BJ (cell line): ENCODE data around the gene ERMN. TPM values are rescaled to one million over a fixed set of nuclear protein-coding genes. Genes with fewer than 3 reads are reported as not detected.

Experiments
- CTCF ChIA-PET: fragments of 350-600 bp; formaldehyde crosslinking; extraction: SDS; loops from one replicate; lab custom pipeline; 2021; ENCODE audit warnings: antibody characterized with exemption, inconsistent platforms; lab: Yijun Ruan, JAX
- POLR2A ChIA-PET: fragments of 300-600 bp; sonication (Branson Sonifier 250); formaldehyde crosslinking; extraction: SDS; loops from one replicate; lab custom pipeline; 2021; ENCODE audit warnings: antibody characterized with exemption; lab: Charles Lee
- DNase-seq: peaks from one replicate; pipeline ENCODE4 v3.0.0-alpha.2; 2011; ENCODE audit warnings: low read depth
- H3K27me3 ChIP-seq: 2 replicates; pipeline ENCODE4 v1.6.0; 2011; ENCODE audit warnings: low read length; ENCODE audit not compliant: control insufficient read depth, insufficient read depth
- H3K36me3 ChIP-seq: 2 replicates; pipeline ENCODE4 v1.5.1; 2011; ENCODE audit warnings: low read length; ENCODE audit not compliant: control insufficient read depth, insufficient read depth
- H3K4me3 ChIP-seq: 2 replicates; pipeline ENCODE4 v1.5.1; 2011; ENCODE audit warnings: low read depth, mild to moderate bottlenecking, control low read depth, low read length
- CTCF ChIP-seq: IDR thresholded peaks from 2 replicates; pipeline ENCODE4 v1.5.1; 2011; ENCODE audit warnings: low read depth, mild to moderate bottlenecking, control low read depth, inconsistent platforms, low read length, moderate library complexity; ENCODE audit not compliant: insufficient read depth
- polyA plus RNA-seq: library from polyadenylated mRNA; depleted of rRNA; stranded (reverse); fragments of >200 nt; gene quantifications from 2 replicates; pipeline ENCODE4 v1.2.3, GENCODE V29; 2011

ERMN gene
- polyA plus RNA-seq, 1 experiment = not detected

- no peaks in the 10 kb centered on the region for H3K27me3 ChIP-seq
- no peak overlapping the region for H3K4me3 ChIP-seq
- no peak for DNase-seq
- 0 out of 2 replicates have a peak, but pooled peaks cover 1% of the 10 kb centered on the region for H3K36me3 ChIP-seq
- CTCF ChIA-PET = interaction anchor here (0.7 to 12.7 kb wide), 4 partner anchors 9 to 34 kb away, joined by 3 to 308 read pairs (median 4); partner anchors contain the start of gene ERMN
- TF ChIP-seq CTCF = peak; percentile 33
- POLR2A ChIA-PET = no interaction called here
Observed at GRCh38 chr2:157307021-157307420, 18.6 kb downstream of the ERMN start.

GRCh38 chr2:157305723-157306110, 19.9 kb downstream of the ERMN start:
- Histone ChIP-seq H3K36me3 (0 out of 2 replicates have a peak, but pooled peaks cover 1% of the 10 kb centered on the region), H3K27me3 (no peaks in the 10 kb centered on the region), H3K4me3 (no peak overlapping the region)
- DNase-seq = no peak
- ChIA-PET CTCF (interaction anchor here (1.1 to 12.7 kb wide), 5 partner anchors 16 to 35 kb away, joined by 3 to 308 read pairs (median 4); partner anchors contain the start of gene ERMN), POLR2A (no interaction called here)
- TF ChIP-seq CTCF = no peak

GRCh38 chr2:157304811-157305722, 20.6 kb downstream of the ERMN start:
- H3K36me3 ChIP-seq = 0 out of 2 replicates have a peak, but pooled peaks cover 1% of the 10 kb centered on the region
- TF ChIP-seq CTCF = no peak
- no peak overlapping the region for H3K4me3 ChIP-seq
- POLR2A ChIA-PET = interaction anchor here (0.7 kb wide), 1 partner anchor 85 kb away, joined by 3 read pairs; no protein-coding TSS in a partner anchor
- DNase-seq = peak; percentile 35
- CTCF ChIA-PET = interaction anchor here (1.1 to 12.7 kb wide), 4 partner anchors 15 to 23 kb away, joined by 3 to 308 read pairs (median 4); partner anchors contain the start of gene ERMN
- no peaks in the 10 kb centered on the region for H3K27me3 ChIP-seq

- H3K4me3 ChIP-seq = no peak overlapping the region
- no peaks in the 10 kb centered on the region for H3K27me3 ChIP-seq
- no peak for DNase-seq
- no peak for TF ChIP-seq CTCF
- ChIA-PET POLR2A (no interaction called here), CTCF (interaction anchor here (0.9 to 12.7 kb wide), 9 partner anchors 10 to 284 kb away, joined by 3 to 308 read pairs (median 7); partner anchors contain the start of gene ERMN)
- no peaks in the 10 kb centered on the region for H3K36me3 ChIP-seq
Observed at GRCh38 chr2:157303612-157304011, 22.0 kb downstream of the ERMN start.
